ENCODE measurements around the gene FARSA.

DNA sequence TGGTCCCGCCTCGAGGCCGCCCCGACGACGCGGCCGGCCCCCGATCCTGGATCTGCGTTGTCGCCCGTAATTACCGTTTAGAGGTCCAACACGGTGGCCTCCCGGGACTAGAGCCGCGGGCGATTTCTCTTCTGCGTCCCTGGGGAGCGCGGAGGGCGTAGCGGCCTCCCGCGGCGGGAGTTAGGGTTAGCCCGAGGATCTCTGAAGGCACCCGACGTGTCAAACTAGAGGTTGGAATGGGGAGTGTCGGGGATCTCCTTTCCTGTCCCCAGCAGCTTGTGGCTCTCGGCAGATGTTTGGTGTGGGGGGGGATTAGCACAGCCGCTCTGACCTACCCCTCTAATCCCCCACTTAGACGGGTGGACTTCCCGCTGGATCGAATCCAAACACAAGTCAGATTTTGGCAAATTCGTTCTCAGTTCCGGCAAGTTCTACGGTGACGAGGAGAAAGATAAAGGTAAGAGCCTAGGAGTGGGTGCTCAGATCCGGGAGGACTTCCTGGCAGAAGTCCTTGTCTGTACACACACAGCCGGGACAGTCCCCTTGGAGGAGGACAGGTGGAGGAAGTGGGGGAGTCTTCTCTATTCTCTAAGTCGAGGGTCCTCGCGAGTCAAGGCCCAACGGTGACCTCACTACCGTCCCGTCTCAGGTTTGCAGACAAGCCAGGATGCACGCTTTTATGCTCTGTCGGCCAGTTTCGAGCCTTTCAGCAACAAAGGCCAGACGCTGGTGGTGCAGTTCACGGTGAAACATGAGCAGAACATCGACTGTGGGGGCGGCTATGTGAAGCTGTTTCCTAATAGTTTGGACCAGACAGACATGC, 5.5 kb upstream of the FARSA start:
- TF ChIP-seq POLR2A (IDR thresholded peaks at IDR 0.05; ENCODE audit: low read depth, low read length) (peak; percentile 75), MYC (IDR thresholded peaks at IDR 0.05; ENCODE audit: insufficient read depth, insufficient read length, insufficient replicate concordance, low read length, severe bottlenecking) (no peak), MYB (IDR thresholded peaks at IDR 0.05; ENCODE audit: borderline replicate concordance, low read depth, low read length) (no peak), CEBPB (IDR thresholded peaks at IDR 0.05; ENCODE audit: borderline replicate concordance in 1 of 2, low read depth in 2 of 2, low read length in 2 of 2) (no peak), RFX5 (IDR thresholded peaks at IDR 0.05; ENCODE audit: low read depth, low read length) (no peak), CEBPZ (IDR thresholded peaks at IDR 0.05; ENCODE audit: low read depth, low read length) (no peak), NR2C2 (IDR thresholded peaks at IDR 0.05; ENCODE audit: borderline replicate concordance, control insufficient read depth, insufficient read length, low read depth) (no peak), MXI1 (IDR thresholded peaks at IDR 0.05; ENCODE audit: low read depth, low read length) (0 out of 2 replicates have a peak, but pooled peaks have one; percentile 38), ETV6 (conservative IDR thresholded peaks at IDR 0.05 in 1 of 2, IDR thresholded peaks at IDR 0.05 in 1 of 2; ENCODE audit: borderline replicate concordance in 1 of 2, low read depth in 1 of 2) (no peak), CTCF (IDR thresholded peaks at IDR 0.05 in 2 of 3, conservative IDR thresholded peaks at IDR 0.05 in 1 of 3; ENCODE audit: control insufficient read depth in 2 of 3, extremely low read depth in 1 of 3, insufficient read depth in 1 of 3, low read depth in 3 of 3, low read length in 3 of 3) (peak in 1 of 3 experiments; percentile 10; a peak in 1 of 6 replicates), POLR2AphosphoS5 (IDR thresholded peaks at IDR 0.05; ENCODE audit: low read length) (peak; percentile 48)
- TF ChIP-seq, protein P1, sequence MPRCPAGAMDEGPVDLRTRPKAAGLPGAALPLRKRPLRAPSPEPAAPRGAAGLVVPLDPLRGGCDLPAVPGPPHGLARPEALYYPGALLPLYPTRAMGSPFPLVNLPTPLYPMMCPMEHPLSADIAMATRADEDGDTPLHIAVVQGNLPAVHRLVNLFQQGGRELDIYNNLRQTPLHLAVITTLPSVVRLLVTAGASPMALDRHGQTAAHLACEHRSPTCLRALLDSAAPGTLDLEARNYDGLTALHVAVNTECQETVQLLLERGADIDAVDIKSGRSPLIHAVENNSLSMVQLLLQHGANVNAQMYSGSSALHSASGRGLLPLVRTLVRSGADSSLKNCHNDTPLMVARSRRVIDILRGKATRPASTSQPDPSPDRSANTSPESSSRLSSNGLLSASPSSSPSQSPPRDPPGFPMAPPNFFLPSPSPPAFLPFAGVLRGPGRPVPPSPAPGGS (IDR thresholded peaks at IDR 0.05; ENCODE audit: borderline replicate concordance, insufficient read depth, low read depth, low read length, poor library complexity, severe bottlenecking), result no peak
- TF ChIP-seq, protein P2, sequence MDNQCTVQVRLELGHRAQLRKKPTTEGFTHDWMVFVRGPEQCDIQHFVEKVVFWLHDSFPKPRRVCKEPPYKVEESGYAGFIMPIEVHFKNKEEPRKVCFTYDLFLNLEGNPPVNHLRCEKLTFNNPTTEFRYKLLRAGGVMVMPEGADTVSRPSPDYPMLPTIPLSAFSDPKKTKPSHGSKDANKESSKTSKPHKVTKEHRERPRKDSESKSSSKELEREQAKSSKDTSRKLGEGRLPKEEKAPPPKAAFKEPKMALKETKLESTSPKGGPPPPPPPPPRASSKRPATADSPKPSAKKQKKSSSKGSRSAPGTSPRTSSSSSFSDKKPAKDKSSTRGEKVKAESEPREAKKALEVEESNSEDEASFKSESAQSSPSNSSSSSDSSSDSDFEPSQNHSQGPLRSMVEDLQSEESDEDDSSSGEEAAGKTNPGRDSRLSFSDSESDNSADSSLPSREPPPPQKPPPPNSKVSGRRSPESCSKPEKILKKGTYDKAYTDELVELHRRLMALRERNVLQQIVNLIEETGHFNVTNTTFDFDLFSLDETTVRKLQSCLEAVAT (IDR thresholded peaks at IDR 0.05), result peak; percentile 69

Data from GM12878 (cell line).